ENCODE measurements around the gene POM121C. TPM values are rescaled to one million over a fixed set of nuclear protein-coding genes. Genes with fewer than 3 reads are reported as not detected.
"Not testable (repeated sequence)": the region's sequence is repeated elsewhere in the genome, so short reads cannot be mapped to it uniquely, and the experiment has no call there.

POM121C gene
- total and polyA plus RNA-seq, 11 donors: 10.0 to 33.2 (median 19.3) TPM

- H3K4me3 ChIP-seq; H3K4me1 ChIP-seq; intact Hi-C loops (cut with DNase I); H3K27ac ChIP-seq; H3K9me3 ChIP-seq; ATAC-seq; H3K27me3 ChIP-seq: not testable (repeated sequence)
- peaks cover 0 to 39% (median 24%) of the 10 kb centered on the region in 9 donors for H3K36me3 ChIP-seq
- peak in 1 of 5 donors; percentile 14 for DNase-seq
- WGBS, 4 donors: 92 to 97% (median 96%) methylated on average over 30 to 31 of the region's 50 CpGs
Measured at GRCh38 chr7:75421798-75422710, 64.0 kb downstream of the POM121C start.

GRCh38 chr7:75420152-75420551 is 65.9 kb downstream of the POM121C start:
- H3K27ac ChIP-seq; H3K9me3 ChIP-seq; H3K4me3 ChIP-seq; H3K4me1 ChIP-seq; DNase-seq; intact Hi-C loops (cut with DNase I); ATAC-seq; H3K27me3 ChIP-seq: not testable (repeated sequence)
- H3K36me3 ChIP-seq: peaks cover 0 to 54% (median 39%) of the 10 kb centered on the region in 9 donors
- WGBS, 4 donors: 66 to 97% (median 74%) methylated on average over 7 to 13 of the region's 13 CpGs

- H3K4me1 ChIP-seq; intact Hi-C loops (cut with DNase I); H3K27ac ChIP-seq; H3K9me3 ChIP-seq; H3K27me3 ChIP-seq; H3K4me3 ChIP-seq: not testable (repeated sequence)
- peaks cover 0 to 54% (median 40%) of the 10 kb centered on the region in 9 donors for H3K36me3 ChIP-seq
- 45 to 51% (median 47%) methylated on average over 9 to 11 of the region's 13 CpGs for WGBS, 4 donors
- DNase-seq: peak; percentile 67 to 80 (median 75)
- ATAC-seq: peak; percentile 68 to 89 (median 76)
Measured at GRCh38 chr7:75419693-75420092, 66.4 kb downstream of the POM121C start.

GRCh38 chr7:75419210-75419609 is 66.9 kb downstream of the POM121C start:
- ATAC-seq (peak in 1 of 4 donors; percentile 6), DNase-seq (peak in 2 of 5 donors; percentile 18 to 20)
- intact Hi-C loops (cut with DNase I); H3K27me3 ChIP-seq; H3K4me3 ChIP-seq; H3K4me1 ChIP-seq; H3K27ac ChIP-seq; H3K9me3 ChIP-seq: not testable (repeated sequence)
- 83 to 92% (median 86%) methylated on average over 7 to 12 of the region's 13 CpGs for WGBS, 4 donors
- peaks cover 0 to 50% (median 35%) of the 10 kb centered on the region in 9 donors for H3K36me3 ChIP-seq

GRCh38 chr7:75418292-75418858 is 67.7 kb downstream of the POM121C start:
- DNase-seq; H3K4me1 ChIP-seq; intact Hi-C loops (cut with DNase I); H3K27me3 ChIP-seq; H3K9me3 ChIP-seq; H3K4me3 ChIP-seq; H3K27ac ChIP-seq: not testable (repeated sequence)
- ATAC-seq: peak in 1 of 4 donors; percentile 24
- H3K36me3 ChIP-seq: peaks cover 0 to 43% (median 28%) of the 10 kb centered on the region in 9 donors
- 87 to 92% (median 89%) methylated on average over 11 to 16 of the region's 20 CpGs for WGBS, 4 donors

GRCh38 chr7:75416787-75417186 is 69.3 kb downstream of the POM121C start:
- ATAC-seq; intact Hi-C loops (cut with DNase I); H3K4me1 ChIP-seq; H3K27ac ChIP-seq; H3K27me3 ChIP-seq; H3K4me3 ChIP-seq; H3K9me3 ChIP-seq: not testable (repeated sequence)
- WGBS, 4 donors: 90 to 95% (median 92%) methylated on average over 6 to 8 of the region's 9 CpGs
- peak in 1 of 5 donors; percentile 15 for DNase-seq
- H3K36me3 ChIP-seq: peaks cover 0 to 40% (median 29%) of the 10 kb centered on the region in 9 donors

- intact Hi-C loops (cut with DNase I); ATAC-seq; H3K27me3 ChIP-seq; H3K27ac ChIP-seq; DNase-seq; H3K4me1 ChIP-seq; H3K9me3 ChIP-seq; H3K4me3 ChIP-seq: not testable (repeated sequence)
- peaks cover 0 to 33% (median 21%) of the 10 kb centered on the region in 9 donors for H3K36me3 ChIP-seq
- 60 to 83% (median 75%) methylated on average over 7 to 20 of the region's 27 CpGs for WGBS, 4 donors
Measured at GRCh38 chr7:75415829-75416373, 70.2 kb downstream of the POM121C start.

- peaks cover 0 to 30% (median 17%) of the 10 kb centered on the region in 9 donors for H3K36me3 ChIP-seq
- intact Hi-C loops (cut with DNase I); H3K27ac ChIP-seq; H3K27me3 ChIP-seq; H3K4me1 ChIP-seq; H3K4me3 ChIP-seq; DNase-seq; ATAC-seq; H3K9me3 ChIP-seq: not testable (repeated sequence)
- 76 to 100% (median 83%) methylated on average over 2 to 11 of the region's 11 CpGs for WGBS, 4 donors
Measured at GRCh38 chr7:75415428-75415817, 70.7 kb downstream of the POM121C start.

- peak in 1 of 5 donors; percentile 26 for DNase-seq
- ATAC-seq; H3K4me3 ChIP-seq; H3K27me3 ChIP-seq; H3K4me1 ChIP-seq; intact Hi-C loops (cut with DNase I); H3K27ac ChIP-seq; H3K9me3 ChIP-seq: not testable (repeated sequence)
- H3K36me3 ChIP-seq: peaks cover 0 to 30% (median 17%) of the 10 kb centered on the region in 9 donors
- 47 to 65% (median 62%) methylated on average over 9 to 12 of the region's 13 CpGs for whole genome bisulfite sequencing, 4 donors
Measured at GRCh38 chr7:75414708-75415427, 71.2 kb downstream of the POM121C start.

GRCh38 chr7:75414204-75414603 is 71.9 kb downstream of the POM121C start:
- peaks cover 0 to 29% (median 16%) of the 10 kb centered on the region in 9 donors for H3K36me3 ChIP-seq

More at GRCh38 chr7:75414204-75414603, 71.9 kb downstream of the POM121C start:
- WGBS, 4 donors: 48 to 63% (median 62%) methylated on average over 4 to 5 of the region's 6 CpGs; no CpG with 5 or more reads in 1 of the 4 donors
- H3K27me3 ChIP-seq; intact Hi-C loops (cut with DNase I); H3K4me1 ChIP-seq; H3K4me3 ChIP-seq; H3K27ac ChIP-seq; H3K9me3 ChIP-seq; ATAC-seq; DNase-seq: not testable (repeated sequence)

Data from heart left ventricle (tissue), 16 donors.